WTC11 (cell line): ENCODE results near the gene EEFSEC. TPM values are rescaled to one million over a fixed set of nuclear protein-coding genes. Genes with fewer than 3 reads are reported as not detected.

Experiments used
- ATAC-seq: fragments of 200-7000 bp; cut with Tn5 transposase; 2 replicates; pipeline ENCODE4 v1.10.0; 2021; ENCODE audit warnings: mild to moderate bottlenecking, moderate library complexity
- CTCF ChIA-PET: fragments of 300-600 bp; sonication (Branson Sonifier 250); formaldehyde crosslinking; loops from one replicate; lab custom pipeline; 2021; ENCODE audit warnings: antibody characterized with exemption; lab: Charles Lee
- POLR2A ChIA-PET: fragments of 350-600 bp; sonication (Branson Sonifier 250); formaldehyde crosslinking; loops from one replicate; lab custom pipeline; 2021; ENCODE audit warnings: antibody characterized with exemption; lab: Charles Lee
- DNase-seq: peaks from one replicate; pipeline ENCODE4 v3.0.0; 2021; ENCODE audit warnings: low spot score
- H3K27ac Mint-ChIP-seq: 2 replicates; pipeline ENCODE4 v1.8.0; 2021; ENCODE audit warnings: mixed read lengths
- H3K27me3 Mint-ChIP-seq: 2 replicates; pipeline ENCODE4 v1.8.0; 2021; ENCODE audit warnings: low read depth, mild to moderate bottlenecking, moderate library complexity, mixed read lengths
- H3K36me3 Mint-ChIP-seq: 2 replicates; pipeline ENCODE4 v1.8.0; 2021; ENCODE audit warnings: mixed read lengths
- H3K4me1 Mint-ChIP-seq: 2 replicates; pipeline ENCODE4 v1.8.0; 2022; ENCODE audit warnings: mixed read lengths
- H3K4me3 Mint-ChIP-seq: 2 replicates; pipeline ENCODE4 v1.8.0; 2021; ENCODE audit warnings: mild to moderate bottlenecking, moderate library complexity, mixed read lengths
- H3K9me3 Mint-ChIP-seq: 2 replicates; pipeline ENCODE4 v1.8.0; 2021; ENCODE audit warnings: mixed read lengths
- ARID4B ChIP-seq: sonication (generic); formaldehyde crosslinking; IDR thresholded peaks from 2 replicates; pipeline ENCODE4 v1.8.0; 2023; ENCODE audit warnings: missing genetic modification reagents, mild to moderate bottlenecking, borderline replicate concordance
- E2F5 ChIP-seq: sonication (generic); formaldehyde crosslinking; IDR thresholded peaks from 2 replicates; pipeline ENCODE4 v1.8.1; 2022; ENCODE audit warnings: mild to moderate bottlenecking, moderate library complexity, missing genetic modification reagents
- ESRRA ChIP-seq: sonication (generic); formaldehyde crosslinking; IDR thresholded peaks from 2 replicates; pipeline ENCODE4 v1.8.1; 2022; ENCODE audit warnings: mild to moderate bottlenecking, missing genetic modification reagents, borderline replicate concordance
- FOXK1 ChIP-seq: sonication (generic); formaldehyde crosslinking; IDR thresholded peaks from 2 replicates; pipeline ENCODE4 v1.8.0; 2022; ENCODE audit warnings: mild to moderate bottlenecking, moderate library complexity, missing genetic modification reagents
- FOXP4 ChIP-seq: sonication (generic); formaldehyde crosslinking; IDR thresholded peaks from 2 replicates; pipeline ENCODE4 v1.8.0; 2022; ENCODE audit warnings: mild to moderate bottlenecking, missing genetic modification reagents
- GABPB1 ChIP-seq: sonication (generic); formaldehyde crosslinking; IDR thresholded peaks from 2 replicates; pipeline ENCODE4 v1.8.1; 2023; ENCODE audit warnings: mild to moderate bottlenecking, missing genetic modification reagents
- GTF2I ChIP-seq: fragments of 250-450 bp; sonication (Bioruptor Pico); conservative IDR thresholded peaks from 2 replicates; pipeline ENCODE4 v1.4.0; 2021; ENCODE audit warnings: mild to moderate bottlenecking
- NFATC4 ChIP-seq: fragments of 250-450 bp; sonication (Bioruptor Pico); IDR thresholded peaks from 2 replicates; pipeline ENCODE4 v1.9.0; 2021; ENCODE audit warnings: mild to moderate bottlenecking
- NFE2L1 ChIP-seq: sonication (generic); formaldehyde crosslinking; IDR thresholded peaks from 2 replicates; pipeline ENCODE4 v1.8.1; 2023; ENCODE audit warnings: missing genetic modification reagents
- NFYB ChIP-seq: sonication (generic); formaldehyde crosslinking; conservative IDR thresholded peaks from 2 replicates; pipeline ENCODE4 v1.8.0; 2022; ENCODE audit warnings: low read depth, missing genetic modification reagents
- NR3C1 ChIP-seq: sonication (generic); formaldehyde crosslinking; conservative IDR thresholded peaks from 2 replicates; pipeline ENCODE4 v1.8.1; 2023; ENCODE audit warnings: low read depth, mild to moderate bottlenecking, missing genetic modification reagents
- RELA ChIP-seq: sonication (generic); formaldehyde crosslinking; IDR thresholded peaks from 2 replicates; pipeline ENCODE4 v1.8.1; 2022; ENCODE audit warnings: missing genetic modification reagents, mild to moderate bottlenecking, borderline replicate concordance
- SMAD4 ChIP-seq: sonication (generic); formaldehyde crosslinking; IDR thresholded peaks from 2 replicates; pipeline ENCODE4 v1.8.0; 2022; ENCODE audit warnings: mild to moderate bottlenecking, missing genetic modification reagents
- TCF7 ChIP-seq: sonication (generic); formaldehyde crosslinking; IDR thresholded peaks from 2 replicates; pipeline ENCODE4 v1.8.0; 2022; ENCODE audit warnings: mild to moderate bottlenecking, low read depth, missing genetic modification reagents, moderate library complexity
- USF2 ChIP-seq: sonication (generic); formaldehyde crosslinking; IDR thresholded peaks from 2 replicates; pipeline ENCODE4 v1.8.1; 2023; ENCODE audit warnings: mild to moderate bottlenecking, missing genetic modification reagents, moderate library complexity
- ZBTB21 ChIP-seq: sonication (generic); formaldehyde crosslinking; IDR thresholded peaks from 2 replicates; pipeline ENCODE4 v1.8.1; 2023; ENCODE audit warnings: mild to moderate bottlenecking, missing genetic modification reagents, borderline replicate concordance
- ZBTB43 ChIP-seq: sonication (generic); formaldehyde crosslinking; IDR thresholded peaks from 2 replicates; pipeline ENCODE4 v1.8.1; 2023; ENCODE audit warnings: mild to moderate bottlenecking, missing genetic modification reagents
- ZMAT4 ChIP-seq: fragments of 250-450 bp; sonication (Bioruptor Pico); IDR thresholded peaks from 2 replicates; pipeline ENCODE4 v1.9.0; 2021; ENCODE audit warnings: mild to moderate bottlenecking
- ZNF281 ChIP-seq: sonication (generic); formaldehyde crosslinking; IDR thresholded peaks from 2 replicates; pipeline ENCODE4 v1.8.0; 2023; ENCODE audit warnings: mild to moderate bottlenecking, missing genetic modification reagents
- ZNF425 ChIP-seq: fragments of 250-450 bp; sonication (Bioruptor Pico); conservative IDR thresholded peaks from 2 replicates; pipeline ENCODE4 v1.9.0; 2021; ENCODE audit warnings: mild to moderate bottlenecking
- ZNF671 ChIP-seq: fragments of 250-450 bp; sonication (Bioruptor Pico); IDR thresholded peaks from 2 replicates; pipeline ENCODE4 v1.8.0; 2021; ENCODE audit warnings: mild to moderate bottlenecking
- total RNA-seq: library from RNA; stranded (reverse); gene quantifications from 3 replicates; pipeline ENCODE4 v1.2.3, GENCODE V29; 2021

Gene EEFSEC
- total RNA-seq, 1 experiment from 2014 or later: 13.7 TPM

GRCh38 chr3:128203169-128203568 is 49.9 kb downstream of the EEFSEC start:
- Mint-ChIP-seq H3K27me3 (no peaks in the 10 kb centered on the region), H3K9me3 (no peaks in the 10 kb centered on the region), H3K4me3 (no peak overlapping the region), H3K27ac (no peak overlapping the region), H3K36me3 (no peaks in the 10 kb centered on the region), H3K4me1 (peaks cover 35% of the 10 kb centered on the region)
- POLR2A ChIA-PET: no interaction called here
- CTCF ChIA-PET: no interaction called here
- DNase-seq: no peak
- TF ChIP-seq TCF7 (CRISPR knock-in tag) (no peak), ZBTB43 (no peak), NFE2L1 (CRISPR knock-in tag) (no peak), FOXK1 (CRISPR knock-in tag) (no peak), ZBTB21 (CRISPR knock-in tag) (no peak), SMAD4 (CRISPR knock-in tag) (no peak), ESRRA (CRISPR knock-in tag) (no peak), GTF2I (CRISPR knock-in tag) (no peak), E2F5 (no peak), ZMAT4 (CRISPR knock-in tag) (no peak), ZNF281 (no peak), RELA (CRISPR knock-in tag) (no peak)
- no peak for ATAC-seq

GRCh38 chr3:128205558-128206145 is 52.4 kb downstream of the EEFSEC start:
- Mint-ChIP-seq H3K27ac (no peak overlapping the region), H3K4me3 (no peak overlapping the region), H3K27me3 (no peaks in the 10 kb centered on the region), H3K9me3 (no peaks in the 10 kb centered on the region), H3K36me3 (no peaks in the 10 kb centered on the region), H3K4me1 (peaks cover 46% of the 10 kb centered on the region)
- TF ChIP-seq ZNF425 (CRISPR knock-in tag) (no peak), GABPB1 (CRISPR knock-in tag) (no peak), NFATC4 (no peak), NR3C1 (CRISPR knock-in tag) (no peak), FOXP4 (CRISPR knock-in tag) (no peak), ZNF671 (CRISPR knock-in tag) (no peak), NFYB (no peak), USF2 (CRISPR knock-in tag) (no peak), ARID4B (CRISPR knock-in tag) (no peak), NFE2L1 (CRISPR knock-in tag) (no peak)
- ChIA-PET POLR2A (no interaction called here), CTCF (interaction anchor here (0.5 to 0.9 kb wide), 2 partner anchors 116 to 131 kb away, joined by 4 read pairs; no protein-coding TSS in a partner anchor)
- ATAC-seq: no peak
- no peak for DNase-seq
